Activated naive CD4-positive, alpha-beta T cell treated with anti-CD3 and anti-CD28 coated beads, Interleukin-2, amount 50 U/mL, for 24 hours (primary cell): ENCODE data around the gene HEMGN.

Experiments
- H3K27ac Mint-ChIP-seq: one replicate; pipeline ENCODE4 v1.8.0; 2021; ENCODE audit warnings: mild to moderate bottlenecking, mixed read lengths
- H3K27me3 Mint-ChIP-seq: one replicate; pipeline ENCODE4 v1.8.0; 2021; ENCODE audit warnings: mixed read lengths
- H3K36me3 Mint-ChIP-seq: one replicate; pipeline ENCODE4 v1.8.0; 2021; ENCODE audit warnings: mixed read lengths
- H3K4me1 Mint-ChIP-seq: one replicate; pipeline ENCODE4 v1.8.0; 2021; ENCODE audit warnings: mixed read lengths
- H3K4me3 Mint-ChIP-seq: one replicate; pipeline ENCODE4 v1.8.0; 2021; ENCODE audit warnings: mild to moderate bottlenecking, mixed read lengths
- H3K9me3 Mint-ChIP-seq: one replicate; pipeline ENCODE4 v1.8.0; 2021; ENCODE audit warnings: mixed read lengths

The HEMGN gene

GRCh38 chr9:97900103-97900737 lies 37.8 kb downstream of the HEMGN start:
- Mint-ChIP-seq H3K27me3 (no peaks in the 10 kb centered on the region), H3K9me3 (no peaks in the 10 kb centered on the region), H3K4me1 (peaks cover 71% of the 10 kb centered on the region)

GRCh38 chr9:97895695-97896332 lies 42.2 kb downstream of the HEMGN start:
- Mint-ChIP-seq H3K4me1 (peaks cover 43% of the 10 kb centered on the region), H3K9me3 (peaks cover 4% of the 10 kb centered on the region), H3K36me3 (peaks cover 7% of the 10 kb centered on the region), H3K27me3 (no peaks in the 10 kb centered on the region), H3K4me3 (no peak overlapping the region), H3K27ac (no peak overlapping the region)

More at GRCh38 chr9:97900103-97900737, 37.8 kb downstream of the HEMGN start:
- H3K27ac Mint-ChIP-seq, result peak overlapping the region; percentile 84
- no peaks in the 10 kb centered on the region for H3K36me3 Mint-ChIP-seq
- H3K4me3 Mint-ChIP-seq, result no peak overlapping the region

GRCh38 chr9:97895211-97895610 lies 42.8 kb downstream of the HEMGN start:
- Mint-ChIP-seq H3K27me3 (no peaks in the 10 kb centered on the region), H3K36me3 (peaks cover 7% of the 10 kb centered on the region), H3K27ac (no peak overlapping the region), H3K4me3 (no peak overlapping the region), H3K4me1 (peaks cover 39% of the 10 kb centered on the region), H3K9me3 (peaks cover 4% of the 10 kb centered on the region)

DNA sequence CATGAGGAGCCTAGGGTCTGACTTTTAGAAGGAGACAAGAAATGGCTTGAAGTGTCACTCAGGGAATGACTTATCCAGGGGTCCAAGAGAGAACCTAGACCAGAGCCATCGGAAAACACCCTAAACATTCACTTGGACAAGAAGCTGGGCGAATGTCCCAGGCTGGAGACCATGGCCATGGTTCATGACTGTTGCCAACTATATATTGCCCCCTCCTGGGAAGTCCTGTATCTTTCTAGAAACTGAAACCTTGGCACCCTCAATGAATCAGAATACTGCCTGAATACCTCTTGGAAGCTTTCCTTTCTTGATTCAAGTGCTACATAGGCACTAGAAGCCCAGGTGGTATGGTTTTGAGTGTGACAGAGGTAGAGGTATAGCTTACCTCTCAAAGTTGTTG lies 45.6 kb downstream of the HEMGN start:
- Mint-ChIP-seq H3K4me1 (peaks cover 38% of the 10 kb centered on the region), H3K27ac (no peak overlapping the region), H3K4me3 (no peak overlapping the region), H3K9me3 (peaks cover 4% of the 10 kb centered on the region), H3K36me3 (peaks cover 7% of the 10 kb centered on the region), H3K27me3 (no peaks in the 10 kb centered on the region)

- Mint-ChIP-seq H3K9me3 (peaks cover 4% of the 10 kb centered on the region), H3K36me3 (peaks cover 7% of the 10 kb centered on the region), H3K27ac (no peak overlapping the region), H3K4me3 (no peak overlapping the region), H3K27me3 (no peaks in the 10 kb centered on the region), H3K4me1 (peaks cover 32% of the 10 kb centered on the region)
Measured at GRCh38 chr9:97891736-97892135, 46.2 kb downstream of the HEMGN start.

DNA sequence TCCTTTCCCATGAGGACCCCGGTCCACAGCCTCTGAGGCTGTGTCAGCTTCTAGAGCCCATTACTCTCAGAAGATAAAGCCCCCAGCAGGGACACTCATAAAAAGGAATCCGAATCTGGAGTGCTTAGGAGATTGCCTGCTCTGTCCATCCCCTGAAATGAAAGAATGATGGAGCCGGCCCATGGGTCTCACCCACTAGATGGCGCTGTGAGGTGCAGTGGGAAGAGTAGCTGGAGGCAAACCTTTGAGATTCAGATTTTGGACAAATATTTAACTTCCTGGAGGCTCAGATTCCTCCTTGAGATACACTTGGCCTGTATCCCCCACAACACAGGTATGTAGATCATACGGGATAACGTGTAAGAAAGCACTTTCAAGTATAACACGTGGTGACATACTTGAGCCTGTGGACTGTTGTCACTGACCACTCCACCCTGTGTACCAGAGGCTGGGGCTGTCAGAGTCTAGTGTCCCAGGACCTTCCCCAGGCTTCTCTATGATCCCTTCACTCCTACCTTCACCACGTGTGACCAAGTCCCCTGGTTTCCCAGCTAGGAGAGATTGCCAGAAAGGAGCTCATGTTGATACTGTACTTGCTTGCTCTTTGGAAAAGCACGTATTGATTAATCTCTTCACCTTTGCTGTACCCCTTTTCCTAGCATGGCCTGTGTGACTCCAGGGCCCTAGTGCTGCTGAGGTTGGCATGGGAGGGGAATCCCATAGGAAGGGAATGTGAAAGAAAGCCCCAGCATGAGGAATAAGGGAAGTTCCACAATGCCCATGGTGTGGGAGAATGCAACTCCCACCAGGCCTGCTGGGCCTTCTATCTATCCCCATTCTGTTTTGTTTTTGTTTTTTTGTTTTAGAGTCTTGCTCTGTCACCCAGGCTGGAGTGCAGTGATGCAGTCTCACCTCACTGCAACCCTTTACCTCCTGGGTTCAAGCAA lies 47.8 kb downstream of the HEMGN start:
- no peaks in the 10 kb centered on the region for H3K27me3 Mint-ChIP-seq

GRCh38 chr9:97880336-97880735 lies 57.6 kb downstream of the HEMGN start:
- Mint-ChIP-seq H3K27ac (no peak overlapping the region), H3K36me3 (peaks cover 4% of the 10 kb centered on the region), H3K27me3 (no peaks in the 10 kb centered on the region), H3K4me1 (no peaks in the 10 kb centered on the region), H3K4me3 (no peak overlapping the region), H3K9me3 (no peaks in the 10 kb centered on the region)

More for the DNA sequence above, 47.8 kb downstream of the HEMGN start:
- Mint-ChIP-seq H3K4me1 (peaks cover 22% of the 10 kb centered on the region), H3K9me3 (peaks cover 4% of the 10 kb centered on the region), H3K4me3 (no peak overlapping the region), H3K27ac (no peak overlapping the region), H3K36me3 (peaks cover 7% of the 10 kb centered on the region)
